Measurements from ENCODE around the gene NMNAT2.

NMNAT2 gene

DNA sequence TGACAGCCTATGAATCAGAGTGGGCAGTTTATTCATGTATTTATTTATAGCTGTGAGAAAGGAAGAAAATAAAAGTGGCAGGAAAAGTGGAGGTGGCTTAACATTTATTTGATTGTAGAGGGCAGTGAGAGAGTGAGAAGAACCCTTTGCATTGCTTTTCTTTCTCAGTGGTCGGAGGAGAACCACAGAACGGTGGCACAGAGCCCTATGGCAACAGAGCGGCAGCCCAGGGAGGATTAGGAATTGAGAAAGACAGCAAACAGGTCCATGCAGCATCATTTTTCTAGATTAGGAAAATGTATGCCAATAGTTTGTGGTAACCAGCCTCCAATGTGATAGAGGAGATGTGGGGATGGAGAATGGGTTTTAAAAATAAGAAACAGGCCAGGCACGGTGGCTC, 53.1 kb downstream of the NMNAT2 start:
- no peak for DNase-seq (ENCODE audit: low spot score)

- DNase-seq (ENCODE audit: low spot score), result no peak
Measured at GRCh38 chr1:183363972-183364371, 54.2 kb downstream of the NMNAT2 start.

DNA sequence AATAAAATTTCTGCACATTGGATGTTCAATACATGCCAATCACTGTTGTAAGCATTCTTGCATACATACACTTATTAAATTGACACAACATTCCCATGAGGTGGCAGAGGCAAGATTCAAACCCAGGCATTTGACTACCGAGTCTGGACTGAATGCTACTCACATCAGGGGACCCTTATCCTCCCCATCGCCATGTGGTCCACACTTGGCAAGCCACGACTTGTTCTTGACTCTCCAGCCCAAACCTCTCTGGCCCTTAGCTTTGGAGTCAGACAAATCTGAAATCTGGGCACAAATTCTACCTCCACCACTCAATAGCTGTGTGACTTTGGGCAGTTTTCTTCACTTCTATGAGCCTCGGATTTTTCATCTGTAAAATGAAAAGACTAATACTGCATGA, 57.1 kb downstream of the NMNAT2 start:
- no peak for DNase-seq (ENCODE audit: low spot score)

DNA sequence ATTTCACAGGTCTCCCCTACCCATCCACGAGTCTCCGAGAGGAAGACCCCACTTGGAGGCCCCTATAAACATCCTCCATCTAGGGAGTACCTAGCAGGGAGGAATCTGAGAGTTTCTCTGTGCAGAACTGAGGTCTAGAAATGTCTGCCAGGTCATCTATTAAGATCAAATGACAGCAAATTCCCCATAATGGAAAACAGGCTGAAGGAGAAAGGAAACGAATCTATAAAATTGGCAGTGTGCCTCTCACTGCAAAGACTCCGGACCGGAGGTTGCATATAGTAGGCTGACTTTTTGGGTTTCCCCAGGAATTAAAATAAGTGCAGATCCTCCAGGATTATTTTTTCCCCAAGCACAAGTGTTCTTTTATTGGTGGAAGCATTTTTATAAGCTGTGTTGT, 57.7 kb downstream of the NMNAT2 start:
- no peak for DNase-seq (ENCODE audit: low spot score)

GRCh38 chr1:183356534-183357182, 61.5 kb downstream of the NMNAT2 start:
- DNase-seq (ENCODE audit: low spot score), result no peak

DNA sequence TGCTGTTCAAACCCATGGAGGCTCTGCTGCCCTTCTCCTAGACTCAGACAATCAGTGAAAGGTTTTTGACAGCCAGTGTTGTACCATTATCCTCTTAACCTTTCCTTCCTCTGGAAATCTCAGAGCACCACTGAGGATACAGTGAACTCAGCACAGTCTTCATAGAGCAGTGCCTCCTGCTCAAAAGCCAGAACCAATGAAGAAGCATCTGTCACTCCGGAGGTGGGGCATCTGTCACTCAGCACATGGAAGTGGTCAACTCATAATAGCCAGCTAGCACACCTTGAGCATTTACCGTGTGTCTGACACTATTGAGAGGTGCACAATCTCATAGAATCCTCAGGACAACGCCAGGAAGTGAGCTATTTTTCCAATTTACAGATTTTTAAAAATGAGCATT, 62.4 kb downstream of the NMNAT2 start:
- DNase-seq (ENCODE audit: low spot score), result no peak

GRCh38 chr1:183355181-183355580, 63.0 kb downstream of the NMNAT2 start:
- DNase-seq (ENCODE audit: low spot score), result no peak

- DNase-seq (ENCODE audit: low spot score), result no peak
Measured at GRCh38 chr1:183353597-183353996, 64.6 kb downstream of the NMNAT2 start.

- no peak for DNase-seq (ENCODE audit: low spot score)
Measured at GRCh38 chr1:183349201-183349711, 68.9 kb downstream of the NMNAT2 start.

- DNase-seq (ENCODE audit: low spot score), result no peak
Measured at GRCh38 chr1:183346276-183346732, 71.9 kb downstream of the NMNAT2 start.

- DNase-seq (ENCODE audit: low spot score), result no peak
Measured at GRCh38 chr1:183339556-183340167, 78.5 kb downstream of the NMNAT2 start.

DNA sequence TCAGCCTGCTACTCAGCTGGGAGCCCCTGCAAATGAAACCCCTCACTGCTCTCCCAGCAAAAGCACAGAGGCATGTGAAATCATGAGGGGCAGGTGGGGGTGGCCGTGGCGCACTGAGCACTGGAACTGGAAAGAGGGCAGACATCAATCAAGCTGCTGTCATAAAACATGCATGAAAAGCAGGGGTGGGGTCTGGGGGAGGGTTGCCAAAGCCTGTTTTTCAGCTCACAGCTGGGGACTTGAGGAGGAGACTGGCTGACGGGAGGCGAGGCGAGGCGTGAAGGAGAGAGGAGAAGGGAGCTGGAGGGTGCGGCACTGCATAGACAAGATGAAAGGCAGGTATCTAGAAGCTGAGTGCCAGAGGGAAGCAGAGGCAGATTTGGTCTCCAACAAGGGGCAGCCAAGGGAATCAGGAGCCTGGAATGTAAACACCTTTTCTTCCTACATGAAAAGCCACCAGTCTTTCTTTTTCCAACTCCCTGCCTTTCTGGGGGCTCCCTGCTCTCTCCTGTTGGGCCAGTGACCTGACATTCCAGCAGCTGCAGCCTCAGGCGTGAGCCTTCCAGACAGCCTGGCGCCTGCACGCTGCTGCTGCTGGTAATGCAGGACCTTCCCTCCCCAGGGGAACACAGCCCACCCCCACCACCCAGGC, 87.0 kb downstream of the NMNAT2 start:
- no peak for DNase-seq (ENCODE audit: low spot score)

DNA sequence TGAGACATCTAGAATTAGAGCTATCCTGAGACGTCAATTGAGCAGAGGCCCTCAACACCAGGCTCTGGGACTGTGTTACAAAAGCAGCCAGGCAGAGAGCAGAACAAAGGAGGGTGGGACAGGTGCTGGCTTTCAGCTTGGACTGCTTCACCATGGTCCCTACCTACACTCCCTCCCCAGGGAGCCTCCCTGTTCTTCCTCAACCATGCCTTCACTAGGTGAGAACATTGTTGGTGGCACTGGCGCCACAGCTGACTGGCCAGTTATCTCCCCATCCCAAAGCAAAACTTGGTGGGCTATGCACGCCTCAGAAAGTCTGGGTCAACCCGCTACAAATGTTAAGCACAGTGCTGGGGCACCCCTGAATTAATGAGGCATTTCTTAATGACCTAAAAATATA, 87.8 kb downstream of the NMNAT2 start:
- DNase-seq (ENCODE audit: low spot score), result no peak

DNA sequence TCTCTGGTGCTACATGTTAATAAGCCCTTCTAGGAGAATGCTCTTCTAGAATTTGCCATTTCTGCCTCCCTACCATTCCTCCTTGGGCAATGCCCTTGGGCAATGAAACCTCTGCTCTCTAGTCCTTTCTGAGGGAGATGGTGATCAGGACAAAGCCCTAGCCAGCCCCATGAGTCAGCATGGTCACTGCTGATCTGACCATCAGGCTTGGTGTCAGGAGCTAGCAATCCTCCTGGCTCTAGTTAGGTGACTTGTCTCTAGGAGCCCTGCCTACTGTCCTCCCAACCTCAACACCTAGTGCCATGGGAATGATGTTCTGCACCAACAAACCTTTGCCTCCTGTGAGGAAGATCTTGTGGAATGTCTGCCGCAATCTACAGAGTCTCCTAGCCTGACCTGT, 89.8 kb downstream of the NMNAT2 start:
- no peak for DNase-seq (ENCODE audit: low spot score)

GRCh38 chr1:183327434-183328290, 90.5 kb downstream of the NMNAT2 start:
- DNase-seq (ENCODE audit: low spot score), result no peak

DNA sequence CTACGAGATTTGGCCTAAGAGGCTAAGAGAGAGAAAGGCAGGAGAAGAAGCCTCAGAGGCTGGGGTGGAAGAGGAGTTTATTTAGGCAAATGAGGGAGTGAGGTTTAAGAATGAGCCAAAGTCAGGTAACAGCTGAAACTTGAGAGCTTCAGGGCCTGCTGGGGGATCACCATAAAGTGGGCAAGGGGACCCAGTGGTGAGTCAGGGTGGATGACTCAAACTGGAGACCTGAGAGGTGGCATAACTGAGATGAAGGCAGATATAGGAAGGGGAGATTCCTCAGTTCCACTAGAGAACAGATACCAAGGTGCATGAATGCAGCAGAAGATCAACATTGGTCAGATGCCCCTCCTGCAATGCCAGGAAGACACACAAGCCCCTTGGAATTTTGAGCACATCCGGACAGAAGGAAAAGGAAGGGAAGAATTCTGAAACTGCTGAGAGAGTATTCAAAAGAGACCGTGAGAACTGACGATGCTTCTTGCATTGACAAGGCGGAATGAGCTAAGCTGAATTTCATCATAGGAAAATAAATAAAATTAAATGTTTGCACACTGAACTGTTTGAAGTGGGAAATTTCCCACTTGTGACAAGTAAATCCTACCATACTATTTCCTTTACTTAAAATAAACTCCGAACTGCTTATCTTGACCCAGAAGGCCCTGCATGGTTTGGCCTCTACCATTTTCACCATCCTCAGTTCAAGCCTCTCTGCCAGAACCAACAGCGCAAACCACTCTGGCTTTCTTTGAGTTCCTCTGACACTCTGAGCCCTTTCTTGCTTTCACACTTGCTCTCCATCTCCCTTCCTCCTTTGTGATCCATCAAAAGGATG, 94.1 kb downstream of the NMNAT2 start:
- no peak for DNase-seq (ENCODE audit: low spot score)

GRCh38 chr1:183319606-183320005, 98.6 kb downstream of the NMNAT2 start:
- DNase-seq (ENCODE audit: low spot score), result no peak

DNA sequence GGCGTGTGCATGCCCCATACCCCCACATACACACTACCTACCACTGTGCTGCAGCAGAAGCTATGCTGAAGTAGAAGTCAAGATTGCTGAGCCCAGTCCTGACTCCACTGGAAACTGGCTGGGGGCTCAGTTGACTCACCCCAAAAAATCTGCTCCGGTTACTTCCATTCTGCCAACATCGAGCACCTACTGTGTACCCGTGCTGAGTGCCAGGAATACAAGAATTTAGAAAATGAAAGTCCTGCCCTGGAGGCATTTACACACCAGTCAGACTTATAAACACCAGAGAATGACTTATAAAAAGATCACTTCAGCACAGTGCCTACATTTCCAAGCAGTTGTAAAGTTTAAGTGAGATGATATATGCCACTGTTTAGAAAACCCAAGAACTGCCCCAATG, 99.1 kb downstream of the NMNAT2 start:
- no peak for DNase-seq (ENCODE audit: low spot score)

DNA sequence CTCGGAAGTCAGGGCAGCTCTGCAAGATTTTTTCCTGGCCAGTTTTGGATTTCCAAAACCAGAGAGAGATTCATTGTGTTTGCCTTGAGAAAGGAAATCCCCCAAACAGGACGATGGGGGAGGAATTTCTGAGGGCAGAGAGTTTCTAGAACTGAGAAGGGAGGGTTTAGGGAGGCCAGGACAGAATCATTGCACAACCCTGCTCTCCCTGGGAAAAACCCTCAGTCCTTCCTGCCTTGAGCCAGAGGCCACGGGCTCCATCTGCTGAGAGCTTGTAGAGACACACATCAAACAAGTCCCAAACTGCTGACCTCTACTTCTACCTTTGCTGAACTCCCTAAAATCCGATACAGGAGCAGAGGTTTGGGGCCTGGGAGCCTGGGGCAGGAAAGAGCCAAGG, 99.7 kb downstream of the NMNAT2 start:
- DNase-seq (ENCODE audit: low spot score), result no peak

DNA sequence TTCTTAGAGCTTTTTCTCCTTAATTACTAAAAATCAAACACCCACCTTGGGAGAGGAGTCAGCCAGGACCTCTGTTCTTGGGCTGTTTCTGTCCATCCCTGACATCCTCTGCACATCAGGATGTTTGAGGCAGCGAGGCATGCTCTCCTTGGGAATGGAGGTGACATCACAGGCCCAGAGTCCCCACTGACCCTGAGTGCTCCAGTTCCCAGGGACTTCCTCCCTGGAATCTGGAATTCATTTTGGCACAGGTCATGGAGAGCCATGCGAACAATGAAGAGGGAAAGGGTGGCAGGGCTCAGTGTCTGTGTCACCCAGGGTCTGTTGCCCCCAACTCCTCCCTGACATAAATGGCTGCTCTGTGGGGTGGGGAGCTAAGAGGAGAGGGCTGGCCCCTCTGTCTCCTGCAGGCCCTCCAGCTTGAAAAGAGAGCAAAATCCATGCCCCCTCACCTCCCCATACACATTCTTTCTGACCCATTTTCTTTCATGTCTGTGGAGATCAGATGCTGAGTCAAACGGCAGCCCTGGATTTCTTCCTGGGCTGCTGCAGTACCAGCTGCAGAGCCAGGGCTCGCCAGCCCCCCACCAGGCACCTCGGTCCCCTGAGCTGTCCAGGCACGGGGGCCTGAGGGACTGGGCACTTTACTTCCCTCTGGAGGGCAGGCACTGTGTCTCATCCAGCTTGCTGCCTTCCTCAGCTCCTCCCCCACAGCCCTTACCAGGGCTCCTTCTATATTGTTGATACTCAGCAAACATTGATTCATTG, 102.0 kb downstream of the NMNAT2 start:
- no peak for DNase-seq (ENCODE audit: low spot score)

DNA sequence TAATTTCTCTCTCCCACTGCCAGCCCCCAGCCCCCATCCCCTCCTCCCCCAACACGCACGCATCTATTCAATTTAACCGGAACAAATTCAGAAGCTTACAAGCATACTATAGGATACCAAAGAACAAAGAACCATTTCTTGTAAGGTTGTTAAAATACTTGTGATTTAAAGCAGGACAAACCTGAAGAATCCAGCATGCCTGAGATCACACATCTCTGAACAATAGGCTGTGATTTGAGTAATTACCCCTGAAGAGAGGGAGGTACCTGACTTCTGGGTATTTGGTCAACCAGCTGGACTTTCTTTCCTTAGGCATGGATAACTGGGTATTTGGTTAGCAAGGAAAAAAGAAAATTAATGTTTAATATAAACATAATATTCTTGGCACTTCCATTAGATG, 105.1 kb downstream of the NMNAT2 start:
- DNase-seq (ENCODE audit: low spot score), result no peak
